Pancreas (tissue), 10 donors: ENCODE results near the gene PTGFRN. TPM values are rescaled to one million over a fixed set of nuclear protein-coding genes. Genes with fewer than 3 reads are reported as not detected.

Experiments used
- ATAC-seq, 4 donors: fragments of 200-7000 bp; cut with Tn5 transposase; one replicate each; pipeline versions ENCODE4 v1.8.0 to v1.9.1; 2020; ENCODE audit warnings: mild to moderate bottlenecking in 4 of 4, moderate library complexity in 4 of 4
- DNase-seq, 6 donors: peaks; one replicate each; pipeline ENCODE4 v3.0.0-alpha.2; 2020
- FAIRE-seq: peaks from 2 replicates; lab custom pipeline; 2012; peaks lifted over from hg19 to GRCh38; lab: Jason Lieb, UNC
- H3K27ac ChIP-seq, 4 donors: fragments of 200-600 bp; sonication (generic); 1 replicate in 3 of 4; 2 replicates in 1 of 4; pipeline versions ENCODE4 v1.5.0 to v1.8.0; 2020
- H3K27me3 ChIP-seq, 4 donors: fragments of 200-600 bp; one replicate each; pipeline ENCODE4 v1.8.0; 2021
- H3K36me3 ChIP-seq, 3 donors: fragments of 200-600 bp; sonication (generic) in 1 of 3; one replicate each; pipeline versions ENCODE4 v1.5.0 to v1.8.0; 2020 to 2021
- H3K4me1 ChIP-seq, 3 donors: fragments of 200-600 bp; one replicate each; pipeline ENCODE4 v1.8.0; 2021
- H3K4me3 ChIP-seq, 4 donors: fragments of 200-600 bp; sonication (generic) in 2 of 4; one replicate each; pipeline versions ENCODE4 v1.5.0 to v1.8.0; 2020 to 2021
- H3K9me3 ChIP-seq, 4 donors: fragments of 200-600 bp; one replicate each; pipeline ENCODE4 v1.8.0; 2021
- WGBS, 2 donors: extraction: QIAGEN DNeasy Blood & Tissue Kit; methylation state at CpG; one replicate each; pipeline ENCODE4 v1.1.7; 2013; 5-methylcytosine and 5-hydroxymethylcytosine counted together
- intact Hi-C, 3 donors: fragments of 100-400 bp; cut with DNase I; formaldehyde crosslinking; loops; one replicate each; pipeline versions ENCODE4 v1.11.1 to v1.14.2; 2022
- polyA plus RNA-seq, 2 donors: library from polyadenylated mRNA; stranded (reverse); fragments of 200-250 nt; gene quantifications; one replicate each; pipeline ENCODE4 v1.2.3, GENCODE V29; 2013
- total RNA-seq, 6 donors: library from RNA; stranded (reverse); fragmentation: NEBNext Ultra II Directional in 4 of 6; extraction: Animal tissue kit (Norgen Biotek cat#: 25700) in 4 of 6; gene quantifications; one replicate each; pipeline versions ENCODE4 v1.2.1 to v1.2.4, GENCODE V29; 2021 to 2023
- TF ChIP-seq, protein P1 (sequence below), 4 donors: fragments of 200-600 bp; sonication (generic) in 3 of 4; IDR thresholded peaks; one replicate each; pipeline versions ENCODE4 v1.5.0 to v1.8.0; 2021; ENCODE audit warnings: antibody characterized with exemption in 4 of 4
- donor health status: healthy with polysubstance abuse.
- donor health status: DM: no; HTN: no; CAD: no; lungs with moderate emphysema.
- donor health status: DM: no; HTN: no; CAD: no.
- donor health status: control.
- donor health status: control.
- donor health status: Bipolar disorder and iron deficiency.
- donor health status: DM: yes; HTN: yes; CAD: no.
- donor health status: DM: no; HTN: no; CAD: no.
- donor health status: DM: no; HTN: no; CAD: no.
- donor health status: DM: yes; HTN: yes; CAD: no.

PTGFRN gene
- total and polyA plus RNA-seq, 8 donors = 9.9 to 62.0 (median 21.3) TPM

DNA sequence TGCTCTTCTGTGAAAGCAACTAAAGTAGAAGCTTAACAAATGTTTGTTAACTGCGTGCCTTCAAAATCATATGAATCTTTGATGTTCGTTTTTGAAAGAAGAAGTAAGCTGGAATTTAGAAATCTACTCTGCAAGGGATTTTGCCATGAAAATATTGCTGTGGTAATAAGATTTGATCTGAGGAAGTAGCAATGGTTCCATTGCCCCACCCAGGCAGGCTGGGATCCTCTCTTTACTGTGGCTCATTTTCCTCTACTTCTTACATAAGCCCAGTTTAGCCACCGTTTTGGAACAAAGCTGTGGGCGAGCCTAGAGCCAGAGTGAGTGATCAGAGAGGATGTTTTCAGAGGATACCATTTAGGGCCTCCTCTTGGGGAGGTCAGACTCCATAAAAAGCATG, 20.3 kb upstream of the PTGFRN start:
- no peak overlapping the region for H3K4me3 ChIP-seq
- H3K27ac ChIP-seq = no peak overlapping the region
- intact Hi-C loops = no loop called here
- DNase-seq = no peak
- TF ChIP-seq, protein P1, sequence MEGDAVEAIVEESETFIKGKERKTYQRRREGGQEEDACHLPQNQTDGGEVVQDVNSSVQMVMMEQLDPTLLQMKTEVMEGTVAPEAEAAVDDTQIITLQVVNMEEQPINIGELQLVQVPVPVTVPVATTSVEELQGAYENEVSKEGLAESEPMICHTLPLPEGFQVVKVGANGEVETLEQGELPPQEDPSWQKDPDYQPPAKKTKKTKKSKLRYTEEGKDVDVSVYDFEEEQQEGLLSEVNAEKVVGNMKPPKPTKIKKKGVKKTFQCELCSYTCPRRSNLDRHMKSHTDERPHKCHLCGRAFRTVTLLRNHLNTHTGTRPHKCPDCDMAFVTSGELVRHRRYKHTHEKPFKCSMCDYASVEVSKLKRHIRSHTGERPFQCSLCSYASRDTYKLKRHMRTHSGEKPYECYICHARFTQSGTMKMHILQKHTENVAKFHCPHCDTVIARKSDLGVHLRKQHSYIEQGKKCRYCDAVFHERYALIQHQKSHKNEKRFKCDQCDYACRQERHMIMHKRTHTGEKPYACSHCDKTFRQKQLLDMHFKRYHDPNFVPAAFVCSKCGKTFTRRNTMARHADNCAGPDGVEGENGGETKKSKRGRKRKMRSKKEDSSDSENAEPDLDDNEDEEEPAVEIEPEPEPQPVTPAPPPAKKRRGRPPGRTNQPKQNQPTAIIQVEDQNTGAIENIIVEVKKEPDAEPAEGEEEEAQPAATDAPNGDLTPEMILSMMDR (IDR thresholded peaks at IDR 0.05) = no peak
- no peaks in the 10 kb centered on the region for H3K9me3 ChIP-seq
- no peaks in the 10 kb centered on the region for H3K36me3 ChIP-seq
- peaks cover 0 to 4% (median 3%) of the 10 kb centered on the region in 3 donors for H3K4me1 ChIP-seq
- 63 to 71% methylated on average over 4 of the region's 4 CpGs for WGBS, 2 donors
- no peak for ATAC-seq
- FAIRE-seq = no peak
- H3K27me3 ChIP-seq = no peaks in the 10 kb centered on the region

DNA sequence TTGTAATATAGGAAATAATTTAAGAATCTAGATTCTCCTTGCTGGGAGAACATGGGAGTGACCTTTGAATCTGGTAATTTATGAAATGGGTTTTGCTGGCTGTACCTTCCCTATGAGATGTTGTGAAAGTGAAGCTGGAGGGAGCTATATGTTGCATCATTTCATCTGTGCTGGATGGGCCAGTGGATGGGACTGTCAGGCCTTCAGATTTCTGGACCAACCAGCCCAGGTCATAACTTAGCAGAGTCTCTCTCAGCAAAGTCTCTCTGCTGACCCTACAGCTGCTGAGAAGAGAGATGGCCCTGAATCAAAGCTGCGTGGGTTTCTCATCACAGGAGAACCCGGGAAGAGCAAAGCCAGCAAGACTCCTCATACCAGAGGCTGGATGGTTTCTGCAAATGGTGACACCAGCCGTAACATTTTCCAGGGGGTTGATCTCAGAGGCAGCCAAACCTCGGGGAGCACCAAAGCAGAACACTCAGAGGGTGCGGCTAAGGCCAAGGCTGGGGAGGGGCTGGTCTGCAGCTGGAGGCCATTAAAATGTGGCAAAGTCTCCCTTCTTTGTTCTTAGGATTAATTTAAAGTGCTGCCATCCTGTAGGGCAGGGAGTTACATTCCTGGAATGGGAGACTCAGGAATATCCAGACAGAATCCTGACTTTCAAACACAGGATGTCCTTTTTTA, 18.2 kb upstream of the PTGFRN start:
- no peak for DNase-seq
- Histone ChIP-seq H3K36me3 (no peaks in the 10 kb centered on the region), H3K27ac (no peak overlapping the region), H3K27me3 (no peaks in the 10 kb centered on the region), H3K4me3 (no peak overlapping the region), H3K4me1 (peaks cover 0 to 1% (median 0%) of the 10 kb centered on the region in 3 donors), H3K9me3 (no peaks in the 10 kb centered on the region)
- TF ChIP-seq, protein P1 (IDR thresholded peaks at IDR 0.05) = no peak
- no peak for FAIRE-seq
- intact Hi-C loops = no loop called here
- WGBS, 2 donors = 84% methylated on average over 5 of the region's 5 CpGs
- peak in 1 of 4 donors; percentile 19 for ATAC-seq

- WGBS, 2 donors = 94% methylated on average over 1 of the region's 1 CpG
- no peak for ATAC-seq
Observed at GRCh38 chr1:116895073-116895472, 14.6 kb upstream of the PTGFRN start.

GRCh38 chr1:116899529-116899928, 10.2 kb upstream of the PTGFRN start:
- intact Hi-C loops = no loop called here
- Histone ChIP-seq H3K4me1 (no peaks in the 10 kb centered on the region), H3K4me3 (no peak overlapping the region), H3K27ac (no peak overlapping the region), H3K27me3 (no peaks in the 10 kb centered on the region), H3K36me3 (no peaks in the 10 kb centered on the region), H3K9me3 (no peaks in the 10 kb centered on the region)
- DNase-seq = no peak
- FAIRE-seq = no peak
- TF ChIP-seq, protein P1 (IDR thresholded peaks at IDR 0.05) = no peak
- no peak for ATAC-seq

More at GRCh38 chr1:116895073-116895472, 14.6 kb upstream of the PTGFRN start:
- H3K9me3 ChIP-seq = no peaks in the 10 kb centered on the region
- no peak overlapping the region for H3K4me3 ChIP-seq
- DNase-seq (no peak), FAIRE-seq (no peak)
- H3K27me3 ChIP-seq = no peaks in the 10 kb centered on the region
- TF ChIP-seq, protein P1 (IDR thresholded peaks at IDR 0.05) = no peak
- H3K4me1 ChIP-seq = no peaks in the 10 kb centered on the region
- no peaks in the 10 kb centered on the region for H3K36me3 ChIP-seq
- intact Hi-C loops = no loop called here
- H3K27ac ChIP-seq = no peak overlapping the region
